Adrenal gland (tissue), 19 donors: ENCODE data around the gene SLX1A. TPM values are rescaled to one million over a fixed set of nuclear protein-coding genes. Genes with fewer than 3 reads are reported as not detected.
"Not testable (repeated sequence)": the region's sequence is repeated elsewhere in the genome, so short reads cannot be mapped to it uniquely, and the experiment has no call there.

Source experiments
- DNase-seq, 7 donors: peaks; one replicate each; pipeline ENCODE4 v3.0.0-alpha.2; 2019 to 2020
- H3K27ac ChIP-seq, 5 donors: fragments of 200-600 bp; sonication (generic) in 4 of 5; 1 replicate in 3 of 5; 2 replicates in 2 of 5; pipeline versions ENCODE4 v1.5.1 to v1.8.0; 2016 to 2020; ENCODE audit warnings: mild to moderate bottlenecking in 1 of 5
- H3K27me3 ChIP-seq: fragments of 200-600 bp; 2 replicates; pipeline ENCODE4 v1.8.0; 2021
- H3K36me3 ChIP-seq, 2 donors: fragments of 200-600 bp; replicated peaks in 1 of 2; 1 replicate in 1 of 2; 2 replicates in 1 of 2; pipeline versions ENCODE4 v1.5.1 to v1.8.0; 2018 to 2022
- H3K4me1 ChIP-seq, 2 donors: fragments of 200-600 bp; replicated peaks in 1 of 2; 1 replicate in 1 of 2; 2 replicates in 1 of 2; pipeline versions ENCODE4 v1.5.1 to v1.8.0; 2018 to 2021
- H3K4me3 ChIP-seq, 4 donors: fragments of 200-600 bp; sonication (generic) in 3 of 4; one replicate each; pipeline ENCODE4 v1.5.1; 2016 to 2018
- H3K9me3 ChIP-seq, 3 donors: fragments of 200-600 bp; sonication (generic) in 1 of 3; replicated peaks in 1 of 3; 1 replicate in 2 of 3; 2 replicates in 1 of 3; pipeline versions ENCODE4 v1.5.1 to v1.8.0; 2016 to 2021
- CTCF ChIP-seq, 6 experiments: fragments of 450-650 bp in 4 of 6; fragments of 200-600 bp in 2 of 6; sonication (generic) in 1 of 6; IDR thresholded peaks; 1 replicate in 5 of 6; 2 replicates in 1 of 6; pipeline versions ENCODE4 v1.5.1 to v1.8.0; 2016 to 2021; ENCODE audit warnings: antibody characterized with exemption in 6 of 6, mild to moderate bottlenecking in 2 of 6, moderate library complexity in 1 of 6
- POLR2A ChIP-seq, 2 donors: fragments of 450-650 bp; IDR thresholded peaks; one replicate each; pipeline ENCODE4 v1.6.1; 2017; ENCODE audit warnings: antibody characterized with exemption in 2 of 2, mild to moderate bottlenecking in 2 of 2, moderate library complexity in 1 of 2
- WGBS, 4 donors: extraction: QIAGEN DNeasy Blood & Tissue Kit in 2 of 4; methylation state at CpG; one replicate each; pipeline versions ENCODE4 v1.1.5 to v1.1.7; 2013 to 2017; 5-methylcytosine and 5-hydroxymethylcytosine counted together
- intact Hi-C, 2 donors: fragments of 100-400 bp; cut with DNase I; formaldehyde crosslinking; loops; one replicate each; pipeline versions ENCODE4 v1.14.1 to v1.15.0; 2022 to 2023
- long read RNA-seq, 10 donors: library from polyadenylated mRNA in 3 of 10; unstranded in 2 of 10; stranded (forward) in 1 of 10; transcript quantifications; one replicate each; pipeline ENCODE4 v2.0.0 and lab custom pipeline, GENCODE V29; 2021 to 2026
- polyA plus RNA-seq, 3 donors: library from polyadenylated mRNA; stranded (reverse); fragments of 200-250 nt in 2 of 3; fragments of 350-450 nt in 1 of 3; fragmentation: Illumina TruSeq in 1 of 3; extraction: RNeasy Lipid Tissue Mini Kit (QIAGEN cat#74804) in 1 of 3; gene quantifications; one replicate each; pipeline ENCODE4 v1.2.3, GENCODE V29; 2013 to 2014
- total RNA-seq, 9 donors: library from RNA; depleted of rRNA in 4 of 9; stranded (reverse); fragments of >200 nt in 4 of 9; fragments of 120-200 nt in 1 of 9; fragmentation: NEBNext Ultra II Directional in 1 of 9; extraction: Animal tissue kit (Norgen Biotek cat#: 25700) in 1 of 9; gene quantifications; one replicate each; pipeline versions ENCODE4 v1.1.0 to v1.2.4, GENCODE V29; 2013 to 2023
- donor health status: healthy with polysubstance abuse.
- donor health status: Bipolar disorder and iron deficiency.
- donor health status: DM: yes; HTN: yes; CAD: no.
- donor health status: DM: no; HTN: no; CAD: no.
- donor health status: DM: no; HTN: no; CAD: no.
- donor health status: DM: yes; HTN: yes; CAD: no.

SLX1A gene
- total RNA-seq (10 to 100 TPM; 12.4 to 87.5 (median 40.3) TPM), polyA plus RNA-seq (100 to 1,000 TPM in 2 of 3 donors, 1 to 10 TPM in 1; 7.9 to 195 (median 169) TPM)
- long read RNA-seq, donor 1, transcript SLX1A-201 (6 exons, 1,091 nt): major isoform, 10 of 12 reads
- long read RNA-seq, donor 1, partial matches to known transcripts: 0 of 12 reads
- long read RNA-seq, donor 1, other reads (novel, unspliced or antisense): 0 of 12 reads
- long read RNA-seq, donor 2, partial matches to known transcripts: 0 of 3 reads
- long read RNA-seq, donor 2, other reads (novel, unspliced or antisense): 0 of 3 reads
- long read RNA-seq, donor 3, transcript SLX1A-201 (6 exons, 1,091 nt): major isoform, 5 of 8 reads
- long read RNA-seq, donor 3, partial matches to known transcripts: 0 of 8 reads
- long read RNA-seq, donor 3, other reads (novel, unspliced or antisense): 0 of 8 reads
- long read RNA-seq, donor 4, transcript SLX1A-201 (6 exons, 1,091 nt): major isoform, 22 of 27 reads
- long read RNA-seq, donor 4, partial matches to known transcripts: 3 of 27 reads
- long read RNA-seq, donor 4, other reads (novel, unspliced or antisense): 0 of 27 reads
- long read RNA-seq, donor 5, transcript SLX1A-206 (5 exons, 1,558 nt): minor isoform, 5 of 41 reads
- long read RNA-seq, donor 5, transcript SLX1A-201 (6 exons, 1,091 nt): major isoform, 30 of 41 reads
- long read RNA-seq, donor 5, partial matches to known transcripts: 4 of 41 reads
- long read RNA-seq, donor 5, other reads (novel, unspliced or antisense): 1 of 41 reads
- long read RNA-seq, donor 6, transcript SLX1A-201 (6 exons, 1,091 nt): major isoform, 28 of 29 reads
- long read RNA-seq, donor 6, partial matches to known transcripts: 1 of 29 reads
- long read RNA-seq, donor 6, other reads (novel, unspliced or antisense): 0 of 29 reads
- long read RNA-seq, donor 7, partial matches to known transcripts: 0 of 3 reads
- long read RNA-seq, donor 7, other reads (novel, unspliced or antisense): 0 of 3 reads
- long read RNA-seq, donor 8, partial matches to known transcripts: 0 of 3 reads
- long read RNA-seq, donor 8, other reads (novel, unspliced or antisense): 0 of 3 reads
- long read RNA-seq, donor 9, partial matches to known transcripts: 0 of 7 reads
- long read RNA-seq, donor 9, other reads (novel, unspliced or antisense): 0 of 7 reads
- long read RNA-seq, donor 10, partial matches to known transcripts: 0 of 2 reads
- long read RNA-seq, donor 10, other reads (novel, unspliced or antisense): 0 of 2 reads

GRCh38 chr16:30193615-30194014 is at the start of gene SLX1A, which contains the start of gene BOLA2B:
TSS of gene SLX1A (plus strand) at chr16:30193875. CDS start at chr16:30194085, 210 bp downstream.
TSS of gene BOLA2B (minus strand) at chr16:30193666. CDS start at chr16:30193595, 71 bp downstream.
- intact Hi-C loops, H3K36me3 ChIP-seq, H3K27me3 ChIP-seq, H3K4me1 ChIP-seq, H3K9me3 ChIP-seq, DNase-seq: not testable (repeated sequence)
- H3K4me3 ChIP-seq: peak within 1 kb of the TSS in 1 of 4 donors; percentile 48
- H3K27ac ChIP-seq: peak within 1 kb of the TSS in 1 of 5 donors; percentile 40
- WGBS, 4 donors: no CpG with 5 or more reads among the region's 34 CpGs

GRCh38 chr16:30144017-30144416 is 49.7 kb upstream of the SLX1A start:
- Histone ChIP-seq H3K27me3 (no peaks in the 10 kb centered on the region), H3K4me3 (no peak overlapping the region), H3K36me3 (no peaks in the 10 kb centered on the region), H3K9me3 (no peaks in the 10 kb centered on the region), H3K4me1 (no peaks in the 10 kb centered on the region), H3K27ac (no peak overlapping the region)
- TF ChIP-seq CTCF (IDR thresholded peaks at IDR 0.05): no peak
- TF ChIP-seq POLR2A (IDR thresholded peaks at IDR 0.05): no peak
- DNase-seq: no peak
- intact Hi-C loops: no loop called here

- no peak for DNase-seq
- Histone ChIP-seq H3K36me3 (no peaks in the 10 kb centered on the region), H3K4me3 (no peak overlapping the region), H3K27me3 (no peaks in the 10 kb centered on the region), H3K9me3 (no peaks in the 10 kb centered on the region), H3K27ac (no peak overlapping the region), H3K4me1 (no peaks in the 10 kb centered on the region)
- 55 to 81% (median 59%) methylated on average over 1 of the region's 1 CpG for WGBS, 4 donors
- intact Hi-C loops: no loop called here
- TF ChIP-seq POLR2A (IDR thresholded peaks at IDR 0.05) (no peak), CTCF (IDR thresholded peaks at IDR 0.05) (no peak)
Observed at GRCh38 chr16:30144917-30145316, 48.8 kb upstream of the SLX1A start.

GRCh38 chr16:30145657-30146056 is 48.0 kb upstream of the SLX1A start:
- no peaks in the 10 kb centered on the region for H3K27me3 ChIP-seq
- no peak overlapping the region for H3K27ac ChIP-seq
- no peaks in the 10 kb centered on the region for H3K4me1 ChIP-seq
- no peak overlapping the region for H3K4me3 ChIP-seq
- H3K36me3 ChIP-seq: no peaks in the 10 kb centered on the region
- no peak for TF ChIP-seq CTCF (IDR thresholded peaks at IDR 0.05)
- TF ChIP-seq POLR2A (IDR thresholded peaks at IDR 0.05): no peak
- no peak for DNase-seq
- intact Hi-C loops: no loop called here
- H3K9me3 ChIP-seq: no peaks in the 10 kb centered on the region
- WGBS, 4 donors: 53 to 59% (median 54%) methylated on average over 1 of the region's 1 CpG
